ENCODE results near the gene AP1M1. TPM values are rescaled to one million over a fixed set of nuclear protein-coding genes. Genes with fewer than 3 reads are reported as not detected.

Gene AP1M1
- total RNA-seq, 6 donors from 2014 or later = 45.7 to 87.7 (median 62.5) TPM

DNA sequence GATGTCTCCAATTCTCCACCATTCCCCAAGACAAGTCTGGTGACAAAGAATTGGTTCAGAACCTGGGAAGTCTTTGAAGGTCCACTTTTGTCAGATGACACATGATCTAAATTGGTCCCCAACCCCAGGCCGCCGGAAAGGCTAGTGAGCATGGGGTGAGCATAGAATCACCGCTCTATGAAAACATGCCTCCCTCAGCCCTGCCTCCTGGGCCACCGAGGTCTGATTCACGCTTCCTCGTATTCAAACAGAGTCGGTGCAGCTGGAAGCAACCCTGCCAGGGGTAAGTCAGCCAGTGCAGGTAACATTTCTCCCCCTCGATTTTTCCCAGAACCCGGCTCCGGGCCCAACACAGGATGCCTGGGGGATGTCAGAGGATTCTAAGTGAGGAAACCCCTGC is 93.0 kb downstream of the AP1M1 start:
- 86 to 91% methylated on average over 10 of the region's 10 CpGs for WGBS, 2 donors
- Histone ChIP-seq H3K9me3 (no peaks in the 10 kb centered on the region), H3K4me3 (no peak overlapping the region), H3K27ac (no peak overlapping the region), H3K4me1 (peaks cover 18 to 34% (median 25%) of the 10 kb centered on the region in 4 donors), H3K27me3 (no peaks in the 10 kb centered on the region), H3K36me3 (no peaks in the 10 kb centered on the region)
- no peak for ATAC-seq (ENCODE audit: low FRiP score in 2 of 2)
- TF ChIP-seq POLR2AphosphoS5 (IDR thresholded peaks at IDR 0.05) = no peak
- TF ChIP-seq, protein P1, sequence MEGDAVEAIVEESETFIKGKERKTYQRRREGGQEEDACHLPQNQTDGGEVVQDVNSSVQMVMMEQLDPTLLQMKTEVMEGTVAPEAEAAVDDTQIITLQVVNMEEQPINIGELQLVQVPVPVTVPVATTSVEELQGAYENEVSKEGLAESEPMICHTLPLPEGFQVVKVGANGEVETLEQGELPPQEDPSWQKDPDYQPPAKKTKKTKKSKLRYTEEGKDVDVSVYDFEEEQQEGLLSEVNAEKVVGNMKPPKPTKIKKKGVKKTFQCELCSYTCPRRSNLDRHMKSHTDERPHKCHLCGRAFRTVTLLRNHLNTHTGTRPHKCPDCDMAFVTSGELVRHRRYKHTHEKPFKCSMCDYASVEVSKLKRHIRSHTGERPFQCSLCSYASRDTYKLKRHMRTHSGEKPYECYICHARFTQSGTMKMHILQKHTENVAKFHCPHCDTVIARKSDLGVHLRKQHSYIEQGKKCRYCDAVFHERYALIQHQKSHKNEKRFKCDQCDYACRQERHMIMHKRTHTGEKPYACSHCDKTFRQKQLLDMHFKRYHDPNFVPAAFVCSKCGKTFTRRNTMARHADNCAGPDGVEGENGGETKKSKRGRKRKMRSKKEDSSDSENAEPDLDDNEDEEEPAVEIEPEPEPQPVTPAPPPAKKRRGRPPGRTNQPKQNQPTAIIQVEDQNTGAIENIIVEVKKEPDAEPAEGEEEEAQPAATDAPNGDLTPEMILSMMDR (IDR thresholded peaks at IDR 0.05) = no peak
- DNase-seq = no peak

DNA sequence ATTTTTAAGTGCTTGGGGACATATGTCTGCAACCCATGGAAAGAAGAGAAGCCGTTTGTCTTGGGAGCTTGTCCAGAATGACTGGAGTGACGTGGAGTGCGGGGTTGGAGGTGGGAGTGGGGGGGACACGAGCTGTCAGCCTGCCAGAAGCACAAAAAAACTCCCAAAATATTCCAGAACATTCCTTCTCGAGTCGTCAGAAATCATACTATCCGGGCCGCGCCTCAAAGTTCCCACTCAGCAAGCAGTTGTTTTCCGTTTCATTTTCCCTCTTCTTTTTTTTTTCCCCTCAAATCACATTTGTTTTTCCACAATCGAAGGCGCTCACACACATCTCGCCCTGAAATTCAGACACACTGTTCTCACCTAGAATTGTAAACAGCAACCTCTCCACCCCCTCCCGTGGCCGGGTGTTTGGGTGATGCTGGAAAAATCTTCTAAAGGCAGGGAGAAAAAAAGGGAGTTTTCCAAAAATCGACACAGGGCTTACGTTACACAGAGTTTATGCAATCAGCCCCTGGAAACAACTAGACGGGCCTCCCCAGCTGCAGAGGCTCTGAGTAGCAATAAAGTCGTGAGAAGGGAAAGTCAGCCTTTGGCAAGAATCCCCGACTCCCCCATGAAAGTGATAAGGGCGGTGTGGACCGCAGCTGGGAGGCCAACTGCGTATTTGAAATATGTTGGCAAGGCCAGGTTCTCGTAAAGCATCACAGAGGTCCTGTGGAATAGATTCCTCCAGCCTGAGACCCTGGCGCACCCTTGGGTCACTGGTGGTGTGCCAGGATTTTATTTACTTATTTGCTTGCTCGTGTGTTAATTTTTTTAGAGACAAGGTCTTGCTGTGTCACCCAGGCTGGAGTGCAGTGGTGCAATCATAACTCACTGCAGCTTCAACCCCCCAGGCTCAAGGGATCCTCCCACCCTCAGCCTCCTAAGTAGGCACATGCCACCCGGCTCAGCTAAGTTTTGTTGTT is 95.7 kb downstream of the AP1M1 start:
- 30 to 31% methylated on average over 27 of the region's 27 CpGs for WGBS, 2 donors

DNA sequence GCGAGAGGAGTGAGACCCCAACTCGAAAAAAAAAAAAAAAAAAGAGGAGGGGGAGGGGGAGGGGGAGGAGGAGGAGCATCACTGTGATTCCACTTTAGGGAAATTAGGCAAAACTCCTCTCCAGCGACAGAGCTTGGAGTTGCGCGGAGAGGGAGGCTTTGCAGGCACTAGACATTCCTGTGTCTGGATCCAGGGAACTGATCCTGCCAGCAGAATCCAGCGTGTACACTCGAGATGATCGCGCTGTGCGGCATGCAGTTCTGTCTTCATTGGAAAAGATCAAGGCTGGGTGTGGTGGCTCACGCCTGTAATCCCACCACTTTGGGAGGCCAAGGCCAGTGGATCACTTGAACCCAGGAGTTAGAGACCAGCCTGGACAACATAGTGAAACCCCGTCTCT is 97.3 kb downstream of the AP1M1 start:
- Histone ChIP-seq H3K4me1 (peaks cover 7 to 20% (median 13%) of the 10 kb centered on the region in 4 donors), H3K9me3 (no peaks in the 10 kb centered on the region), H3K27me3 (no peaks in the 10 kb centered on the region), H3K27ac (no peak overlapping the region), H3K4me3 (no peak overlapping the region), H3K36me3 (no peaks in the 10 kb centered on the region)
- WGBS, 2 donors = 70 to 81% methylated on average over 12 of the region's 12 CpGs
- ATAC-seq (ENCODE audit: low FRiP score in 2 of 2) (no peak), DNase-seq (no peak)
- TF ChIP-seq, protein P1 (IDR thresholded peaks at IDR 0.05) = no peak
- TF ChIP-seq POLR2A (IDR thresholded peaks at IDR 0.05) (no peak), POLR2AphosphoS5 (IDR thresholded peaks at IDR 0.05) (no peak), EP300 (IDR thresholded peaks at IDR 0.05) (no peak)

More for the DNA sequence above, 95.7 kb downstream of the AP1M1 start:
- ATAC-seq (ENCODE audit: low FRiP score in 2 of 2) = peak; percentile 78 to 92
- TF ChIP-seq POLR2A (IDR thresholded peaks at IDR 0.05) = no peak
- peak in 1 of 2 donors; percentile 42 for TF ChIP-seq POLR2AphosphoS5 (IDR thresholded peaks at IDR 0.05)
- peak in 1 of 4 donors; percentile 30 for TF ChIP-seq EP300 (IDR thresholded peaks at IDR 0.05)
- TF ChIP-seq, protein P1 (IDR thresholded peaks at IDR 0.05) = no peak
- Histone ChIP-seq H3K27me3 (no peaks in the 10 kb centered on the region), H3K4me1 (peaks cover 7 to 20% (median 13%) of the 10 kb centered on the region in 4 donors), H3K27ac (peak overlapping the region; percentile 78 to 89 (median 82)), H3K9me3 (no peaks in the 10 kb centered on the region), H3K4me3 (peak overlapping the region in 3 of 4 donors; percentile 16 to 27 (median 23)), H3K36me3 (no peaks in the 10 kb centered on the region)
- peak in 1 of 2 donors; percentile 52 for DNase-seq

Small RNA genes within 50 kb of the gene (small RNA-seq; reads per million reads assigned to genes)
- gene RF00017 = 0 reads per million in 4 donors

Other genes with a start within 250 kb of the AP1M1 start
- gene OR10H4, start 248.9 kb upstream of the AP1M1 start, total RNA-seq = not detected
- 100 to 1,000 TPM; 258 to 569 (median 392) TPM for gene TPM4, start 121.4 kb upstream of the AP1M1 start, total RNA-seq
- 100 to 1,000 TPM in 1 of 6 donors, 10 to 100 TPM in 5; 29.3 to 117 (median 60.6) TPM for gene RAB8A, start 86.0 kb upstream of the AP1M1 start, total RNA-seq
- gene HSH2D, start 54.2 kb upstream of the AP1M1 start, total RNA-seq = 10 to 100 TPM in 2 of 6 donors, 1 to 10 TPM in 4; 5.9 to 12.6 (median 8.2) TPM
- not detected for gene CIB3, start 24.4 kb upstream of the AP1M1 start, total RNA-seq
- gene FAM32A, start 12.5 kb upstream of the AP1M1 start, total RNA-seq = 10 to 100 TPM; 47.1 to 84.8 (median 58.5) TPM
- gene KLF2, start 126.9 kb downstream of the AP1M1 start, total RNA-seq = 100 to 1,000 TPM in 2 of 6 donors, 10 to 100 TPM in 4; 26.2 to 298 (median 75.8) TPM